Muscle layer of colon (tissue), 2 donors: ENCODE measurements around the gene C1QC.

ENCODE experiments used
- H3K27ac ChIP-seq: one replicate; pipeline ENCODE4 v1.7.0; 2013; ENCODE audit warnings: low read depth, mild to moderate bottlenecking, low read length, moderate library complexity
- H3K27me3 ChIP-seq, 2 donors: one replicate each; pipeline ENCODE4 v1.7.0; 2013; ENCODE audit warnings: low read length in 2 of 2, mild to moderate bottlenecking in 2 of 2; ENCODE audit not compliant: insufficient read depth in 2 of 2, control insufficient read depth in 1 of 2
- H3K36me3 ChIP-seq: one replicate; pipeline ENCODE4 v1.7.0; 2013; ENCODE audit warnings: mild to moderate bottlenecking, low read length; ENCODE audit not compliant: insufficient read depth
- H3K4me1 ChIP-seq: one replicate; pipeline ENCODE4 v1.7.0; 2013; ENCODE audit warnings: mild to moderate bottlenecking, low read length; ENCODE audit not compliant: insufficient read depth
- H3K4me3 ChIP-seq, 2 donors: one replicate each; pipeline ENCODE4 v1.7.0; 2013; ENCODE audit warnings: low read length in 2 of 2, low read depth in 1 of 2, mild to moderate bottlenecking in 1 of 2, moderate library complexity in 1 of 2
- H3K9ac ChIP-seq: one replicate; pipeline ENCODE4 v1.7.0; 2013; ENCODE audit warnings: low read length
- H3K9me3 ChIP-seq: one replicate; pipeline ENCODE4 v1.7.0; 2013; ENCODE audit warnings: mild to moderate bottlenecking, low read length
- donor health status: abdominal sarcoma.
- donor health status: Adenocarcinoma of cecum.

C1QC gene

GRCh38 chr1:22643381-22643780 is at the start of gene C1QC:
Gene C1QC, plus strand, starts transcription at chr1:22643633. Its CDS starts 391 bp downstream, at chr1:22644024.
- Histone ChIP-seq H3K27ac (no peak within 1 kb of the TSS), H3K9ac (no peak within 1 kb of the TSS), H3K9me3 (no peaks in the 10 kb centered on the region), H3K4me3 (no peak within 1 kb of the TSS), H3K27me3 (peaks cover 0 to 10% of the 10 kb centered on the region in 2 donors), H3K4me1 (no peaks in the 10 kb centered on the region), H3K36me3 (no peaks in the 10 kb centered on the region)

GRCh38 chr1:22594396-22594795 is 49.0 kb upstream of the C1QC start:
- Histone ChIP-seq H3K4me1 (no peaks in the 10 kb centered on the region), H3K36me3 (no peaks in the 10 kb centered on the region), H3K9me3 (no peaks in the 10 kb centered on the region), H3K27ac (no peak overlapping the region), H3K9ac (no peak overlapping the region), H3K4me3 (no peak overlapping the region), H3K27me3 (peaks cover 0 to 27% of the 10 kb centered on the region in 2 donors)

- no peak overlapping the region for H3K27ac ChIP-seq
- no peaks in the 10 kb centered on the region for H3K9me3 ChIP-seq
- no peaks in the 10 kb centered on the region for H3K36me3 ChIP-seq
- no peak overlapping the region for H3K9ac ChIP-seq
- peaks cover 0 to 27% of the 10 kb centered on the region in 2 donors for H3K27me3 ChIP-seq
- no peak overlapping the region for H3K4me3 ChIP-seq
- H3K4me1 ChIP-seq = no peaks in the 10 kb centered on the region
Observed at GRCh38 chr1:22595108-22595507, 48.3 kb upstream of the C1QC start.

GRCh38 chr1:22597301-22597965 is 46.0 kb upstream of the C1QC start:
- Histone ChIP-seq H3K9ac (no peak overlapping the region), H3K27me3 (peaks cover 0 to 42% of the 10 kb centered on the region in 2 donors), H3K4me1 (no peaks in the 10 kb centered on the region)

GRCh38 chr1:22597996-22598395 is 45.4 kb upstream of the C1QC start:
- H3K4me3 ChIP-seq = no peak overlapping the region
- no peaks in the 10 kb centered on the region for H3K9me3 ChIP-seq
- H3K9ac ChIP-seq = no peak overlapping the region
- H3K27ac ChIP-seq = no peak overlapping the region
- H3K4me1 ChIP-seq = no peaks in the 10 kb centered on the region
- no peaks in the 10 kb centered on the region for H3K36me3 ChIP-seq
- peaks cover 0 to 43% of the 10 kb centered on the region in 2 donors for H3K27me3 ChIP-seq

More at GRCh38 chr1:22597301-22597965, 46.0 kb upstream of the C1QC start:
- no peak overlapping the region for H3K27ac ChIP-seq
- no peak overlapping the region for H3K4me3 ChIP-seq
- H3K9me3 ChIP-seq = no peaks in the 10 kb centered on the region
- no peaks in the 10 kb centered on the region for H3K36me3 ChIP-seq

GRCh38 chr1:22598736-22599135 is 44.7 kb upstream of the C1QC start:
- Histone ChIP-seq H3K9ac (no peak overlapping the region), H3K27ac (no peak overlapping the region), H3K27me3 (peaks cover 0 to 39% of the 10 kb centered on the region in 2 donors), H3K4me1 (no peaks in the 10 kb centered on the region), H3K36me3 (no peaks in the 10 kb centered on the region), H3K4me3 (no peak overlapping the region), H3K9me3 (no peaks in the 10 kb centered on the region)

GRCh38 chr1:22600071-22600816 is 43.2 kb upstream of the C1QC start:
- Histone ChIP-seq H3K36me3 (no peaks in the 10 kb centered on the region), H3K9ac (no peak overlapping the region), H3K9me3 (no peaks in the 10 kb centered on the region), H3K27me3 (peaks cover 4 to 32% of the 10 kb centered on the region in 2 donors), H3K4me1 (no peaks in the 10 kb centered on the region), H3K27ac (no peak overlapping the region), H3K4me3 (no peak overlapping the region)

GRCh38 chr1:22600817-22601605 is 42.4 kb upstream of the C1QC start:
- Histone ChIP-seq H3K4me3 (no peak overlapping the region), H3K27me3 (peaks cover 4 to 33% of the 10 kb centered on the region in 2 donors), H3K9ac (no peak overlapping the region)

GRCh38 chr1:22601610-22602009 is 41.8 kb upstream of the C1QC start:
- Histone ChIP-seq H3K4me3 (no peak overlapping the region), H3K9me3 (no peaks in the 10 kb centered on the region), H3K27me3 (peaks cover 4 to 38% of the 10 kb centered on the region in 2 donors), H3K36me3 (no peaks in the 10 kb centered on the region), H3K27ac (no peak overlapping the region), H3K9ac (no peak overlapping the region), H3K4me1 (no peaks in the 10 kb centered on the region)

More at GRCh38 chr1:22600817-22601605, 42.4 kb upstream of the C1QC start:
- H3K27ac ChIP-seq = no peak overlapping the region
- no peaks in the 10 kb centered on the region for H3K9me3 ChIP-seq
- H3K4me1 ChIP-seq = no peaks in the 10 kb centered on the region
- H3K36me3 ChIP-seq = no peaks in the 10 kb centered on the region

- H3K4me1 ChIP-seq = no peaks in the 10 kb centered on the region
- H3K27ac ChIP-seq = no peak overlapping the region
- no peak overlapping the region for H3K4me3 ChIP-seq
- H3K27me3 ChIP-seq = peaks cover 4 to 38% of the 10 kb centered on the region in 2 donors
- no peaks in the 10 kb centered on the region for H3K36me3 ChIP-seq
- H3K9ac ChIP-seq = no peak overlapping the region
- H3K9me3 ChIP-seq = no peaks in the 10 kb centered on the region
Observed at GRCh38 chr1:22602060-22602740, 41.2 kb upstream of the C1QC start.

- no peak overlapping the region for H3K4me3 ChIP-seq
- no peaks in the 10 kb centered on the region for H3K9me3 ChIP-seq
- peaks cover 4 to 24% of the 10 kb centered on the region in 2 donors for H3K27me3 ChIP-seq
- H3K9ac ChIP-seq = no peak overlapping the region
- H3K27ac ChIP-seq = no peak overlapping the region
- H3K4me1 ChIP-seq = no peaks in the 10 kb centered on the region
- H3K36me3 ChIP-seq = no peaks in the 10 kb centered on the region
Observed at GRCh38 chr1:22606161-22606560, 37.3 kb upstream of the C1QC start.
